Dedifferentiated amniotic fluid mesenchymal stem cell (primary cell): ENCODE data around the gene TECPR2.
"Not testable (repeated sequence)": the region's sequence is repeated elsewhere in the genome, so short reads cannot be mapped to it uniquely, and the experiment has no call there.

Source experiments
- DNase-seq: peaks from one replicate; pipeline ENCODE4 v3.0.0-alpha.2; 2016; ENCODE audit errors: extremely low spot score

TECPR2 gene

DNA sequence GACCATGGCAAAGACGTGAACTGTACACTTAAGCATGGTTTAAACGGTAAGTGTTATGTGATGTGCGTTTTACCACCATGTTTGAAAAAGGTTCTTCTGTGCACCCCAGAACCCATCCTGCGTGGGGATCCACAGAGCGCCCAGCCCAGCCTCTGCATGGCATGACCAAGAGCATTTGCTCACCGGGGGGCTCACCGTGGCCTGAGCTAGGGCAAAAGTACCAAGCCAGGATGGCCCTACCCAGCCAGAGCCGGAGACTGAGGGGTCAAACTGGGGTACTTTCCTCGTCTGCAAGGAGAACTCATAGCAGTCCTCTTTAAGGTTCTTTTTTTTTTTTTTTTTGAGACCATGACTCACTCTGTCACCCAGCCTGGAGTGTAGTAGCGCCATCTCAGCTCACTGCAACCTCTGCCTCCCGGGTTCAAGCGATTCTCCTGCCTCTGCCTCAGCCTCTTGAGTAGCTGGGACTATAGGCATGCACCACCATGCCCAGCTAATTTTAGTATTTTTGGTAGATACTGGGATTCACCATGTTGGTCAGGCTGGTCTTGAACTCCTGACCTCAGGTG is 163.3 kb downstream of the TECPR2 start:
- no peak for DNase-seq

DNA sequence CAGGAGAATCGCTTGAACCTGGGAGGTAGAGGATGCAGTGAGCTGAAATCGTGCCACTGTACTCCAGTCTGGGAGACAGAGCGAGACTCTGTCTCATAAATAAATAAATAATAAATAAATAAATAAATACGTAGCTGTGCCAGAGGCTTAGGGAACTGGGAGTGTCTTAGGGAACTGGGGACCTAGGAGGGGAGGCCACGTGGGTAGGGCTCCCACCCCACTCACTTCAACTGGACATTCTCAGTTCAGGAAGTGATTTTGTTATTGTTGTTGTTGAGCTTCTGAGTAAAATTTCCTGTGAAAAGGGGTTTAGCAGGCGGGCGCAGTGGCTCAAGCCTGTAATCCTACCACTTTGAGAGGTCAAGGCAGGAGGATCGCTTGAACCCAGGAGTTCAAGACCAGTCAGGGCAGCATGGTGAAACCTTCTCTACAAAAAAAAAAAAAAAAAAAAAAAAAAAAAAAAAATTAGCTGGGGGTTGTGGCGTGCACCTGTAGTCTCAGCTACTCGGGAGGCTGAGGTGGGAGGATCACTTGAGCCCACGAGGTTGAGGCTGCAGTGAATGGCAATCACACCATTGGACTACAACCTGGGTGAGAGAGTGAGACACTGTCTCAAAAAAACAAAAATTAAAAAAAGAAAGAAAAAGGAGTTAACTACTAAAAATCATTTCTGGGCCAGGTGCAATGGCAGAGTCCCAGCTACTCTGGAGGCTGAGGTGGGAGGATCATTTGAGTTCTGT is 165.9 kb downstream of the TECPR2 start:
- no peak for DNase-seq

DNA sequence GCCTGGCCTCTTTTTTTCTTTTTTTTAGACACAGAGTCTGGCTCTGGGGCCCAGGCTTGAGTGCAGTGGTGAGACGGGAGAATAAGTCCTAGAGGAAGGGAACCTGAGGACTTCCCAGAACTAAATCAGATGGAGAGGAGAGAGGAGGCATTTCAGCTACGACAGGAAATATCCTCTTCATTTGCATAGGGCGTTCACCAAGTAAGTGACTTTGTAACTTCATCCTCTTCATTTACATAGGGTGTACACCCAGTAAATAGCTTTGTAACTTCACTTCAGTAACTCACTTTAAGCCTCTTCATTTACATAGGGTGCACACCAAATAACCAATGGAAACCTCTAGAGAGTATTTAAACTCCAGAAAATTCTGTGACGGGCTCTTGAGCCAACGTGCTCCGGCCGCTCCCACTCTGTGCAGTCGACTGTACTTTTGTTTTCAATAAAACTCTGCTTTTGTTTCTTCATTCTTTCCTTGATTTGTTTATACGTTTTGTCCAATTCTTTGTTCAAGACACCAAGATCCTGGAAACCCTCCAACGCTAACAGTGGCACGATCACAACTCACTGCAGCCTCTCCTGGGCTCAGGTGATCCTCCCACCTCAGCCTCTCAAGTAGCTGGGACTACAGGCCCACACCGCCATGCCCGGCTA is 168.2 kb downstream of the TECPR2 start:
- DNase-seq = no peak

DNA sequence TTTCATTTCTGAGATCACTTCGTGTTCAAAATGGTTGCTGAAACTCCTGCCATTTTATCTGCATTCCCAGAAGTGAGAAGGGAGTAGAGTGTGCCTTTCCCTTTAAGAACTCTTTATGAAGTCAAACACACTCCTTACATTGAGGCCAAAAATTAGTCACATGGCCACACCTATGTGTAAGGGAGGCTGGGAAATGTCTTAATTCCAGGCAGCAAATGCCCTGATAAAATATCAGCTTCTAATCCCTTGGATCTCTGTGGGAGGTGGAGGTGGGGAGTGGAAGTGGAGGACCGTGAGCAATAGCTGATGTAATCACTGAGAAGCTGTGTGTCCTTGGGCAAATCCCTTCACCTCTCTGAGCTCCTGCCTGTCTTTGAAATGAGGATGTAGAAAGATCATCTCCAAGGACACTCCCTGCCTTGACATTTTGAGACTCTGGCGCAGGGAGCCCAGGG is 169.5 kb downstream of the TECPR2 start:
- no peak for DNase-seq

DNA sequence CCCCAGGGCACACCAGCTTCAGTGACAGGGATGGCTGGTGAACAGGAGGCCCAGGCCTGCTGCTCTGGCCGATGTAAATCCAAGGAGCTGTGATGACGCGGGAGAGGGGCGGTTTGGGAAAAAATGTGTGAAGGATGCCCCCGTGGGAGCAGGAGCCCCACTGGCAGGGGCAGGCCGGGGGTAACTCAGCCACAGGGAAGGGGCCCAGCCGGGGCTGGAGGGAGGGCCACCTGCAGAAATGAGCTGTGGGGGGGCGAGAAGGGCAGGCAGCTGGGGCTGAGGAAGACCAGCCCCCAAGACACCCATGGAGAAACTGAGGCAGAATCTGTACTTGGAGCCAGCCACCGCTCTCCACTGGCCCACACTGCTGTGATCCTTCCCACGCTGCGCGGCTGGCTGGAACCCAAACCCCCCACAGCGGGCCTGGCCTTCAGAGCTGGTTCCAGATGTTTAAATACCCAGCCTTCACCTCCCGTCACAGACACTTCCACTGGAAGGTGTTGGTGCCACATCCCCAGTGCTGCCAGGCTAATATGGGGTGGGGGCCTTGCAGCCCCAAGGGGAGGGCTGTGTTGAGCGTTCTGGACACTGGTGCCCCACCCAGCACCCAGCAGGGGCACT is 175.3 kb downstream of the TECPR2 start:
- DNase-seq = no peak

DNA sequence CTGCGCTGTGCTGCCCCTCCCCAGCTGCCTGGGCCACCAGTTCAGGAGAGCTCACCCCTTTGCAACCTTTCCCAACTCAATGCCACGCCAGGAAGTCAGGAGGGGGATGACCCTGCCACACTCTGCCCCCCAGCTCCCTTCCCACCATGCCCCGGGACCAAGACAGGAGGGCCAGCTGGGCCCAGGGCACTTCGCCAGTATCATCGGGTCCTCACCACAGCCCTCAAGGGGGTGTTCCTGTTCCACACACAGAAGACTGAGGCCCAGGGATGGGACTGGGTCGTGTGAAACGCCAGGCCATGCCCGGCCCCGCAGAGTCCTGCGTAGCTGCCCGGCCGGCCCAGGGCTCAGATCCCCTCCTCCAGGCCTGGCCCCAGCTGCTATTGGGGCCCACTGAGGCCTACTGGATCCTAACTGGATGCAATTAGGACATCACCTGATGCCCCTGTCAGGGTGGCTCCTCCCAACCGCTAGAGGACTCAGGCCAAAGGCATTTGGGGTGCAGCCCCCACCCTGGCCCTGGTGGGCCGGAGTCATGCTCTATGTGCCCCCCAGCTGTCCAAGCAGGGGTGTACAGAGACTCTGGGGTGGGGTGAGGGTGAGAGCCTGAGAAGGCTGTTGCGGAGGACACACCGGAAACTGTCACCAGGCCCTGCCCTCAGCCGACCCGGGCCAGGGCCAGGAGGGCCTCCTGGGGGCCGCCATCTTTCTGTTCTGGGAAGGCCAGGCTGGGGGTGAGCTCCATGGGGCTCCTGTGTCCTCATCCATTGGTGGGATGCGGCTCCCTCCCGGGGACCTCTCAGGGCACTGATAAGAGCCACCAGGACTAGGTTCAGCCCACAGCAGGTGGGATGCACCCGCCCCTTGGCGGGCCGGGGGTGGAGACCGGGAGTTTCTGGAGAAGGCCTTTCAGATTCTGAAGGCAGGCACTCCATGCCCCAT is 176.1 kb downstream of the TECPR2 start:
- no peak for DNase-seq

DNA sequence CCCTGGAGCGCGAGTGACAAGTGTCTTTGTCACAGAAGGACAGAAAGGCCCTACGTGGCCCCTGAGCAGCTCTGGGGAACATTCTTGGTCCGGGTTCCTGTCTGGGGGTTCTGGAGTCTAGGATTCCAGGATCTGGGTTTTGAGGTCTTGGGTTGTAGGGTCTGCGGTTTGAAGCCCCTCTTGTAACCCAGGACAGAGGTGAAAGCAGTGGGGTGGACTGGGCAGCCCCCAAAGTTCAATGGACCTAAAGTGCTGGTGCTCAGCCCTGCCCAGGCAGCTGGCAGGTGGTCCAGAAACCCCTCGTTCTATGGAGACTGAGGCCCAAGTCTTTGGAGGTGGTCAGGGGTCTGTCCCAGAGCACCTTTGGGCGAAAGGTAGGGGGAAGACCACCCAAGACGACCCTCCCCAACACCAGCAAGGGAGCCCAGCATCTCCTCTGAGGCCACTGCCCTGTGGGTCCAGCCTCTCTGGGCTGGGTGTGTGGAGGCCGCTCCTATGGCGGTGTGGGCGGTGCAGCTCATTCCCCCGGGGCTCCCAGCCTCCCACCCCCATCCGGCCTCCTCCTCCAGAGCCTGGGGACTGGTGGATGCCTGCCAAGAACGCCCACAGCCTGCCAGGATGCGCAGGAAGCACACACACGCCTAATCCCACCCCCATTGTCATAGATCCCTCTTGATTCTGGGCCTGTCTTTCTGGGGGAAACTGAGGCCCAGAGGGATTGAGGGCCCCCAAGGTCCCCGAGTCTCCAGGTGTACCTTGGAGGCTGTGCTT is 177.0 kb downstream of the TECPR2 start:
- no peak for DNase-seq

DNA sequence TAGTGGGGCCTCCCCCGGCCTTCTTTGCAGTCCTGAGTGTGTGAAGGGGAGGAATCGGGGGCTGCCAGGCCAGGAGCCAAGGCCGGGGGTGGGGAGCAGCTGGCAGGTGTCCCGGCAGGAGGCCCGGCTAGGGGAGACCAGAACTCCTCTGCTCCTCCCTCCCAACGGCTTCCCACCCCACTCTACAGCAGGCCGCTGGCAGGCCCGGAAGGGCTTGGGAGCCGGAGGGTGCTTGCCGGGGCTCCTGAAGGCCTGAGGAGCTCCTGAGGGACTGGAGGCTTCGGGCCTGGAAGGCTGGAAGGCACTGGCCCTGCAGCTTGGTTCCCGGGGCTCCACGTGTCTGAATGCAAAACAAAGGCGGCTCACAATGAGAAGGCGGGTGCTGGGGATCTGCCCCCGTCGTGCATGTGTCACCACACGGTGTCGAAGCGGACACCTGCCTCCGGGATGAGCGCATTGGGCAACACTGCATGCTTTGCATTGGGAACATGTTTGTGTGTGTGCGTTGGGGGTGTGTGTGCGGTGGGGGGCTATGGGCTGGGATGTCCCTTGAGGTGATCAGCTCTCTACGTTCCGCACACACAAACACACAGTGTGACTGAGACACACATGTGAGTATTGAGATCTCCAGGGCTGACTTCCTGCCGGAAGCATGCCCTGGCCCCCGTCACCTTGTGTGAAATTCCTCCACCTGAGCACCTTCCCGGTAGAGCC is 177.7 kb downstream of the TECPR2 start:
- no peak for DNase-seq

DNA sequence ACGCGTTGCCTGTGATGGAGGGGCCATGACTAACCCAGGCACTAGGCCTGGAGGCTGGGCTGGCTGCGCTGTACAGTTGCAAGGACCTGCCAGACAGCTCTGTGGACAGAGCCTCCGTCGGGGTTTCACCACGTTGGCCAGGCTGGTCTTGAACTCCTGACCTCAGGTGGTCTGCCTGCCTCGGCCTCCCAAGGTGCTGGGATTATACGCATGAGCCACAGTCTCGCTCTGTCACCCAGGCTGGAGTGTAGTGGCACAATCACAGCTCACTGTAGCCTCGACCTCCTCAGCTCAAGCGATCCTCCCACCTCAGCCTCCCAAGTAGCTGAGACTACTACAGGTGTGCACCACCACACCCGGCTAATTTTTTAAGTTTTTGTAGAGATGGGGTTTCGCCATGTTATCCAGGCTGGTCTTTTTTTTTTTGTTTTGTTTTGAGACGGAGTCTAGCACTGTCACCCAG is 178.3 kb downstream of the TECPR2 start:
- DNase-seq = not testable (repeated sequence)

DNA sequence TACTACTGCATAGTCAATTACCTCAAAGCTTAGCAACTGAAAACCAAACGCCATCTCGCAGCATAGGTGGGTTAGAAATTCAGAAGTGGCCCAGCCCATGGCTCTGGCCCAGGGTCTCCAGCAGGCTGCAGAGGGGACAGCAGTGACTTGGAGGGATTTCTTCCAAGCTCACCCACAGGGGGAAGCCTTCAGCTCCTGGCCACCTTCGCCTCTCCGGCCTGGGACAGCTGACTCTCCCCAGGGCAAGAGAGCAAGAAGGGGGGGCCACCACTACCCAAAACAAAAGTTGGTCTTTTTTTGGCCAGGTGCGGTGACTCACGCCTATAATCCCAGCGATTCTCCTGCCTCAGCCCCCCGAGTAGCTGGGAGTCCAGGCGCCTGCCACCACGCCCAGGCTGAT is 179.0 kb downstream of the TECPR2 start:
- DNase-seq = no peak

DNA sequence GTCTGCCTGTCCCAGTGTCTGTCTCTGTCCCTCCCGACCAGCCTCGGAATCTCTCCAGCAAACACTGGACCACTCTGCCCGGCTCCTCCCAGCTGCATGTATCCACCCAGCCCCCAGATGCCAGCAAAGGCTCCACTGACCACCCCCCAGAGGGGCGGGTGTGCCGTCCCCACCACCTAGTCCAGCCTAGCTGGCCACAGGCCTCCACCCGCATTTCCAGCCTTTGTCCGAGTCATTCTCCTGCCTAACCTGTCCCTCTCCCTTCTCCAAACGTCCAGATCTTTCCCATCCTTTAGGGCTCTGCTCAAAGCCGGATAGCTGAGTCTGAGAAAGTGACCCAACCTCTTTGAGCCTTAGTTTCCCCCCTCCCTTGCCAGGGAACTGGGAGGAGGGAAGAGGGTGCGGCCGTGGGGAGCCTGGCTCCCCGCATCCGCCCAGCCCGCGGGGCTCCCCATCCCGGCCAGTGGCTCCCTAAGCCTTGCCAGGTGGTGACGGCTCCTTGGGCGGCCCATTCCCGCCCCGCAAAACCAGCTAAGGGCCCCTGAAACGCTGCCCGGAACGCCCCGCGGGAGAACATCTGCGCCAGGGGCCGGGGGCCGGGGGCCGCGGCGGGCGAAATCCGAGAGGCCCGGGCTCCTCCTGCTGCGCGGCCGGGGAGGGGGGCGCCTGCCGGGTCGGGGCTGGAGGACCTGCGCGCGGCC is 181.5 kb downstream of the TECPR2 start:
- DNase-seq = no peak

DNA sequence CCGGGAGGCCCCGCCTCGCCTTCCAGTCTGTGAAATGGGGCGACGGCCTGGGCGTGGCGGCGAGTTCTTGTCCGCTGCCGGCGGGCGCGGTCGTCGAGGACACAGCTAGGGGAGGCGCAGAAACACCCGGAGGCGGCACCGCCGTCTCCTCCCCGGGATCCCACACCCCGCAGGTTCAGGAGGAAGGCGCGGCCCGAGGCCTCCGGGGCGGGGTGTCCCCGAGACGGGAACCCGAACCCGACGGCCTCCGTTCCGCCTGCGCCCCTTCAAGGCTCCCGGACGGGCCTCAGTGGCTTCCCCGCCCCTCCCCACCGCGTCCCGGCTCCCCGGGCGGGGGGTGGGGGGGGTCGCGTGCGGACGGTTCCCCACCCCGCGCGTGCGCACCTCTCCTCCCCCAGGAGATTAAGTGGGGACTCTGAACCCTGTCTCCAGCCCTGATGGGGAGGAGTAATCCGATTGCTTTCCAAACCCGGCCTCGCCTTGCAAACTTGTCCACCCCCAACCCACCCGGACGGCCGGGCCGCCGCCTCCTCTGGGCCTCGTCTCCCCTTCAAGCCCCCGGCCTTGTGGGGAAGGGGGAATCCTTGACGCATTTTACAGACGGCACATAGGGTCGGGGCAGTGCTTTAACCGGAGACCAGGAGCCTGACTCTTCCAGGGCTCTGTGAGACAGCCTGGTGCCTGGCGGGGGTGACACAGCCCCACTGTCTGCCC is 182.2 kb downstream of the TECPR2 start:
- DNase-seq = no peak

DNA sequence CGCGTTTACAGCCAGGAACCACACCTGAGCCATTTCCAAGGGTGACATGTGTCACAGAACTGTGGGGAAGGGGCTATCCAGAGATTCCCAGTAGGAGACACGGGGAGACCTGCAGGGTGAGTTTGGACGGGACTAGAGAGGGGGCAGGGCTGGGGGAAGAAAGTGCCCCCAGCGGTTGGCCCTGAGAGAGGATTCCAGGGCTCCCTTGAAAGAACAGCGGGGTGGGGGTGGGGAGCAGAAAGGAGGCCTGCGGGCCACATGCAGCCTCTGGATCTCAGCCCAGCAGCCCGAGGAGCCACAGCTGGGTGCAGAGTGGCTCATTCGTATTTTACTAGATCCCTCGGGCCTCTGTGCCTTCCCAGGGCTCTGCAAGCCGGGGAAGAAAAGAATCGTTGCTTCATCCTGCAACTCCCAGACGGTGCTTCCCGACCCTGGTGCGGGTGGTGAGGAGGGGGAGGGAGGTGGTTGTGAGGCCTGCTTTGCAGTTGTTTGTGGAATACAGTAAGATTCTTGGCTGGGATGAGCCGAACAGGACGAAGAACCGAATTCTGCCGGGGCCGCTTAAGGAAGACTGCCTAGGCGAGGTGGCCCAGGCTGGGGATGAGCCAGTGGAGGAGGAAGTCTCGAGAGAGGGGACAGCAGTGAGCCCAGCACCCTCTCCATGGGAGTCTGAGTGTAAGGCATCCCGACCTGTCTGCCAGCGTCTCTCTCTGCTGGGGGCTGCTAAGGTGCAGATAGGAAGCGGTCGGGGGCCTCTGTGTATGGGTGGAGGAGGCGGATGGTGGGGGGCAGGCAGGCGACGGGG is 182.9 kb downstream of the TECPR2 start:
- DNase-seq = no peak

DNA sequence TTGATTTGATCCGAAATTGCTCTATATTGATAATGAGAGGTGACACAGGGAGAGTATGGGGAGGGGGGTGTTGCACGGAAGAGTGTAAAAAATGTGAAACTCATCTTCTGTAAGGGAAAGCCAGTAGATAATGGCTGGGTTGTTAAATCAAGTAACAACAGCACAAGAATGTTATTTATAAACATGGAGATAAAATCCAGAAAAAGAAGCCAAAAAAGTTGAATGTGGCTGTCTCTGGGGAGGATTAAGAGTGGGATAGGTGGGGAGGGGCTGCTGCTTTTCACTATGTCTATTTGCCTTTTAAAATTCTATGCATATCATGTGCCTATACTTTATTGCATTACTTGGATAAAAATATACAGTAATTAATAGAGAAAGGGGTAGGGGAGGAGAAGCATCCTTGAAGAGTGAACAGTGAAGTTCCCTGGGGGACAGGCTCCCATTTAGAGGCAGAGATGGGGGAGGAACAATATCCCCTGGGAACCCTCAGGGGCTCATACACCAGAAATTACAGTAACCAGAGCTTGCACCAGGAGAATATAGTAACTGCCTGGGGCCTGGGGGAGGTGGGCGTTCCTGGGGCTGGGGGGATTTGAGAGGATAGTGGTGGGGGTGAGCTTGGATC is 186.0 kb downstream of the TECPR2 start:
- DNase-seq = no peak

DNA sequence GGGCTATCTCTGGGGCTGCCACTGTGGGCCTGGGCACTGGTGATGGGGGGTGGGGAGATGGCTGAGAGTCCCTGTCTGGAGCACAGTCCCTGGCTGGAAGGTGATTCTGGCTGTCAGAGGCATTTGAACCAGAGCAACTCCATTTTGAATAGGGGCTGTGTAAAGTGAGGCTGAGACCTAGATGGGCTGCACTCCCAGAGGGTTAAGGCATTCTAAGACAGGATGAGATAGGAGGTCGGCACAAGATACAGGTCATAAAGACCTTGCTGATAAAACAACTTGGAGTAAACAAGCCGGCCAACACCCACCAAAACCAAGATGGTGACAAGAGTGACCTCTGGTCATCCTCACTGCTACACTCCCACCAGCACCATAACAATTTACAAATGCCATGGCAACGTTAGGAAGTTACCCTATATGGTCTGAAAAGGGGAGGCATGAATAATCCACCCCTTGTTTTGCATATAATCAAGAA is 188.2 kb downstream of the TECPR2 start:
- DNase-seq = not testable (repeated sequence)
